ENCODE measurements around the gene ENO2.

Gene ENO2

GRCh38 chr12:6962285-6963015, 48.1 kb downstream of the ENO2 start:
- DNase-seq: no peak

GRCh38 chr12:6963016-6963731, 48.8 kb downstream of the ENO2 start:
- DNase-seq: no peak

- no peak for DNase-seq
Measured at GRCh38 chr12:6963791-6964413, 49.5 kb downstream of the ENO2 start.

GRCh38 chr12:6964605-6965025, 50.2 kb downstream of the ENO2 start:
- peak; percentile 25 for DNase-seq

- DNase-seq: peak; percentile 88
Measured at GRCh38 chr12:6965026-6965661, 50.8 kb downstream of the ENO2 start.

GRCh38 chr12:6965714-6966113, 51.3 kb downstream of the ENO2 start:
- DNase-seq: no peak

- DNase-seq: no peak
Measured at GRCh38 chr12:6966351-6966750, 52.0 kb downstream of the ENO2 start.

- no peak for DNase-seq
Measured at GRCh38 chr12:6967651-6968100, 53.3 kb downstream of the ENO2 start.

GRCh38 chr12:6968426-6968825, 54.0 kb downstream of the ENO2 start:
- no peak for DNase-seq

- DNase-seq: peak; percentile 52
Measured at GRCh38 chr12:6970096-6970527, 55.7 kb downstream of the ENO2 start.

Data from right hindlimb (tissue), 1 donor.